Measurements from ENCODE around the gene MS4A4E. TPM values are rescaled to one million over a fixed set of nuclear protein-coding genes. Genes with fewer than 3 reads are reported as not detected.

Gene MS4A4E
- total RNA-seq, 1 donor from 2014 or later = not detected

- Histone ChIP-seq H3K9me3 (ENCODE audit: low read depth) (no peaks in the 10 kb centered on the region), H2AFZ (replicated peaks) (no peak overlapping the region), H3K36me3 (no peaks in the 10 kb centered on the region), H3F3A (ENCODE audit: low read depth) (no peaks in the 10 kb centered on the region), H3K4me1 (no peaks in the 10 kb centered on the region), H3K4me2 (no peak overlapping the region), H3K27me3 (no peaks in the 10 kb centered on the region), H4K20me1 (ENCODE audit: low read depth) (no peaks in the 10 kb centered on the region), H3K27ac (no peak overlapping the region), H3K79me2 (ENCODE audit: low read depth) (no peaks in the 10 kb centered on the region), H3K9ac (no peak overlapping the region), H3K4me3 (no peak overlapping the region)
- Mint-ChIP-seq H3K4me1 (no peaks in the 10 kb centered on the region), H3K36me3 (no peaks in the 10 kb centered on the region), H3K9me3 (no peaks in the 10 kb centered on the region), H3K4me3 (no peak overlapping the region), H3K27me3 (ENCODE audit: insufficient read depth, low read depth) (no peaks in the 10 kb centered on the region), H3K27ac (no peak overlapping the region)
- DNase-seq (ENCODE audit: low spot score) = no peak
- TF ChIP-seq, protein P1, sequence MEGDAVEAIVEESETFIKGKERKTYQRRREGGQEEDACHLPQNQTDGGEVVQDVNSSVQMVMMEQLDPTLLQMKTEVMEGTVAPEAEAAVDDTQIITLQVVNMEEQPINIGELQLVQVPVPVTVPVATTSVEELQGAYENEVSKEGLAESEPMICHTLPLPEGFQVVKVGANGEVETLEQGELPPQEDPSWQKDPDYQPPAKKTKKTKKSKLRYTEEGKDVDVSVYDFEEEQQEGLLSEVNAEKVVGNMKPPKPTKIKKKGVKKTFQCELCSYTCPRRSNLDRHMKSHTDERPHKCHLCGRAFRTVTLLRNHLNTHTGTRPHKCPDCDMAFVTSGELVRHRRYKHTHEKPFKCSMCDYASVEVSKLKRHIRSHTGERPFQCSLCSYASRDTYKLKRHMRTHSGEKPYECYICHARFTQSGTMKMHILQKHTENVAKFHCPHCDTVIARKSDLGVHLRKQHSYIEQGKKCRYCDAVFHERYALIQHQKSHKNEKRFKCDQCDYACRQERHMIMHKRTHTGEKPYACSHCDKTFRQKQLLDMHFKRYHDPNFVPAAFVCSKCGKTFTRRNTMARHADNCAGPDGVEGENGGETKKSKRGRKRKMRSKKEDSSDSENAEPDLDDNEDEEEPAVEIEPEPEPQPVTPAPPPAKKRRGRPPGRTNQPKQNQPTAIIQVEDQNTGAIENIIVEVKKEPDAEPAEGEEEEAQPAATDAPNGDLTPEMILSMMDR (IDR thresholded peaks at IDR 0.05) = no peak
- TF ChIP-seq EZH2phosphoT487 (IDR thresholded peaks at IDR 0.05) = no peak
- TF ChIP-seq EZH2 (IDR thresholded peaks at IDR 0.05) = no peak
These were observed 9.5 kb upstream of the MS4A4E start for GRCh38 chr11:60252213-60253108.

DNA sequence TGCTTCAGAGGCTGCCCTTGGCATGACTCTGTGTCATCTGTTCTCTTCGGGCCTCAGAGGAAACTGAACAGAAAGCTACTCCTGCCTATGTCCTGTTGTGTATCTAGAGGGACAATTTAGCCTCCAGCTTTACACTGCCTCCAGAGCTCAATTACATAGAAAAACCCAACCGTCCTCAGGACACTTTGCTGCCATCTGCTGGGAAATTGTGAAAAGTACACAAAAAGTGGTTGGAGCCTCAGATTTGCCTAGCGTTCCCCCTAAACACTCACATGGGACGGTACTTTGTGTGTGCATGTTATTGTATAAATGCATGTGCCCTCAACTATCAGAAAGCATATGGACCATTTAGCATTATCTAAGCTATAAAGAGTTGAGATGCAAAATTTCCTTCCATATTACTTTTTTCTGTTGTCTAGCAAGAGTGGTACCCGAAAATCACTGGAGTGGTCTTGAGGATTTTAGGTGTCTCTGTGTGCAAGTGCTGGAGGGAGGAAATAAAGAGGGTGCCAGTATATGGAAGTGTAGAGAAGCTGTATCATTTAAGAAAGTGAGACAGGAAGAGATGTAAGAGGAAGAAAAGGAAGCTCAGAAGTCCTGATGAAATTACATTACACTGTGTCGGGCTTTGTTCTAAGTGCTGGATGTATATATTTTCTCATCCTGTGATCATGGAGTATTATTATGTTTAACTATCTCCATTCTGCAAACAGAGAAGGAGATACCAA, 8.7 kb upstream of the MS4A4E start:
- no peak overlapping the region for H3K27ac Mint-ChIP-seq
- no peaks in the 10 kb centered on the region for H3K9me3 Mint-ChIP-seq
- no peaks in the 10 kb centered on the region for H3K27me3 Mint-ChIP-seq (ENCODE audit: insufficient read depth, low read depth)
- Histone ChIP-seq H3K27ac (no peak overlapping the region), H3K9me3 (ENCODE audit: low read depth) (no peaks in the 10 kb centered on the region), H3K27me3 (no peaks in the 10 kb centered on the region), H3K9ac (no peak overlapping the region), H3K4me3 (no peak overlapping the region), H3K4me1 (no peaks in the 10 kb centered on the region), H3F3A (ENCODE audit: low read depth) (no peaks in the 10 kb centered on the region), H3K36me3 (no peaks in the 10 kb centered on the region), H4K20me1 (ENCODE audit: low read depth) (no peaks in the 10 kb centered on the region), H3K79me2 (ENCODE audit: low read depth) (no peaks in the 10 kb centered on the region), H2AFZ (replicated peaks) (peak overlapping the region; percentile 48), H3K4me2 (no peak overlapping the region)
- no peaks in the 10 kb centered on the region for H3K36me3 Mint-ChIP-seq
- no peaks in the 10 kb centered on the region for H3K4me1 Mint-ChIP-seq
- DNase-seq (ENCODE audit: low spot score) = peak; percentile 63
- no peak overlapping the region for H3K4me3 Mint-ChIP-seq
- TF ChIP-seq EZH2phosphoT487 (IDR thresholded peaks at IDR 0.05) (no peak), EZH2 (IDR thresholded peaks at IDR 0.05) (no peak)
- TF ChIP-seq, protein P1 (IDR thresholded peaks at IDR 0.05) = peak; percentile 65

DNA sequence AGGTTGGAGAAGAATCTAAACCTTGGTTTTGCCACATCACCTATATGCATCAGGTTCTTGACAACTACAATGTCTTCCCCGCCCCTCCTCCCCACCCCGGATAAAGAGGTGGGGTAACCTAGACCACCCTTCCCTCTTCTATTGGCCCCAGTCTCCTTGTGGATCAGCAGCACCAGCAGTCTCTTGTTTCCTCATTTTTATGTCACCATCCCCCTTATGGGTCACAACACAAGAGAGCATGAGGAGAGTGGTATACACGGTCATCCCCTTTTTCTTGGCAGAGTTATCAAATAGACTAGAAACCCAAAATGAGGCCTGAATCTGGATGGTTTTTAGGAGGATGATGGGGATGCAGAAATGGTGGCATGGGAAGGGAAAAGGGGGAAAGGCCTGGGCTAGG, 1.2 kb downstream of the MS4A4E start:
- Histone ChIP-seq H3K4me2 (no peak overlapping the region), H3K27ac (no peak overlapping the region), H3K4me1 (no peaks in the 10 kb centered on the region), H3K27me3 (no peaks in the 10 kb centered on the region), H3F3A (ENCODE audit: low read depth) (no peaks in the 10 kb centered on the region), H4K20me1 (ENCODE audit: low read depth) (no peaks in the 10 kb centered on the region), H3K9me3 (ENCODE audit: low read depth) (no peaks in the 10 kb centered on the region), H3K9ac (no peak overlapping the region), H3K4me3 (no peak overlapping the region), H3K36me3 (no peaks in the 10 kb centered on the region), H3K79me2 (ENCODE audit: low read depth) (no peaks in the 10 kb centered on the region), H2AFZ (replicated peaks) (no peak overlapping the region)
- no peaks in the 10 kb centered on the region for H3K4me1 Mint-ChIP-seq
- H3K27ac Mint-ChIP-seq = no peak overlapping the region
- TF ChIP-seq EZH2phosphoT487 (IDR thresholded peaks at IDR 0.05) (no peak), EZH2 (IDR thresholded peaks at IDR 0.05) (no peak)
- TF ChIP-seq, protein P1 (IDR thresholded peaks at IDR 0.05) = no peak
- no peaks in the 10 kb centered on the region for H3K9me3 Mint-ChIP-seq
- DNase-seq (ENCODE audit: low spot score) = no peak
- H3K4me3 Mint-ChIP-seq = no peak overlapping the region
- H3K27me3 Mint-ChIP-seq (ENCODE audit: insufficient read depth, low read depth) = no peaks in the 10 kb centered on the region
- H3K36me3 Mint-ChIP-seq = no peaks in the 10 kb centered on the region
